Measurements from ENCODE around the gene PGM5. TPM values are rescaled to one million over a fixed set of nuclear protein-coding genes. Genes with fewer than 3 reads are reported as not detected.
"Not testable (repeated sequence)": the region's sequence is repeated elsewhere in the genome, so short reads cannot be mapped to it uniquely, and the experiment has no call there.

PGM5 gene
- total and polyA plus RNA-seq, 4 donors, result 33.7 to 124 (median 79.0) TPM

DNA sequence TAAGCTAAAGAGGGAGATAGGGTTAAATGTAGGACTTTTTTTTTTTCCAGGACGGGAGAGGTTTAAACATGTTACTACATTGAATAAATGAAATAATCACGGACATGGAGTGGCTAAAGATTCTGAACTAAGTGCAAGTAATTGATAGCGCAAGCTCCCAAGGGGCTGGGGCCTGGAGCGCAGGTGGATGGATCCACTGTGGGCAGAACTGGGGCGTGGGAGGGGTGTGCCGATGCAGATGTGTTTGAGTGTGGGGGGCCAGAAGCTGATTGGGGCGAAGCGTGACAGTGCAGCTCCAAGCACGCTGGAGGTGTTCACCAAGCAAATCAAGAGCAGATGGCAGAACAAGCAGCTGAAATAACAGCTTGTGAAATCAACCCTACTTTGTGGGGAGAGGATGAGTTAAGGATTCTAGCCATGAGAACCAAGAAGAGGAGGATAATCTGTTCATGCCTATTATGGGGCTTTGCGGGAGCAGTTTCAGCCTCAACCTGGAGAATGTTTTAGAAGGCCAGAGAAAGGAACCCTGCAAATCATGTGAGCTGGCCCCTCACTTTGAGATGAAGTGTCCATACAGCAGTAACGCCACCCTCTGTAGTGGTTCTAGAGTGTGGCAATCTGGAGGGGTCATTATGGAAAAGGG lies 25.8 kb upstream of the PGM5 start:
- intact Hi-C loops (cut with DNase I); H3K27me3 ChIP-seq (ENCODE audit: control insufficient read depth in 1 of 2, insufficient read depth in 2 of 2, low read length in 1 of 2); H3K4me1 ChIP-seq (ENCODE audit: control insufficient read depth in 1 of 2, insufficient read depth in 2 of 2, low read length in 2 of 2); H3K27ac ChIP-seq (ENCODE audit: low read depth in 1 of 2, low read length in 2 of 2); ATAC-seq (ENCODE audit: low FRiP score); H3K9me3 ChIP-seq (ENCODE audit: control insufficient read depth, low read length); DNase-seq; H3K36me3 ChIP-seq (ENCODE audit: control insufficient read depth in 1 of 2, insufficient read depth in 2 of 2, low read length in 1 of 2); H3K4me3 ChIP-seq (ENCODE audit: low read length in 2 of 2): not testable (repeated sequence)
- WGBS, 2 donors, result 76 to 83% methylated on average over 7 to 8 of the region's 11 CpGs

DNA sequence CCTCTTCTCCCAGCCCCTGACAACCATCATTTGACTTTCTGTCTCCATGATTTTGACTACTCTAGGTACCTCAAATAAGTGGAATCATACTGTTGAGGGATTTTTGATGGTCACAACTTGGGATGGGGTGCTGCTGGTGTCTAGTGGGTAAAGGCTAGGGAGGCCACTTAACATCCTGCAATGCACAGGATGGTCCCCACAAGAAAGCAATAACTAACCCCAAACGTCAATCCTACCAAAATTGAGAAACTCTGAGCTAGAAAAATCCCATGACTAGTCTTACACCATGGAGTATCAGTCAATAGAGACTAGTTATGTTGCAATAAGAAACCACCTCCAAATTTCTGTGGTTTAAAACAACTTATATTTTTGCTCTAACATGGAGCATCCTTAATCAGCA lies 24.3 kb upstream of the PGM5 start:
- WGBS, 2 donors, result 70 to 100% methylated on average over 1 of the region's 1 CpG
- H3K9me3 ChIP-seq (ENCODE audit: control insufficient read depth, low read length); intact Hi-C loops (cut with DNase I); H3K4me1 ChIP-seq (ENCODE audit: control insufficient read depth in 1 of 2, insufficient read depth in 2 of 2, low read length in 2 of 2); H3K27me3 ChIP-seq (ENCODE audit: control insufficient read depth in 1 of 2, insufficient read depth in 2 of 2, low read length in 1 of 2); H3K27ac ChIP-seq (ENCODE audit: low read depth in 1 of 2, low read length in 2 of 2); ATAC-seq (ENCODE audit: low FRiP score); H3K36me3 ChIP-seq (ENCODE audit: control insufficient read depth in 1 of 2, insufficient read depth in 2 of 2, low read length in 1 of 2); DNase-seq; H3K4me3 ChIP-seq (ENCODE audit: low read length in 2 of 2): not testable (repeated sequence)

DNA sequence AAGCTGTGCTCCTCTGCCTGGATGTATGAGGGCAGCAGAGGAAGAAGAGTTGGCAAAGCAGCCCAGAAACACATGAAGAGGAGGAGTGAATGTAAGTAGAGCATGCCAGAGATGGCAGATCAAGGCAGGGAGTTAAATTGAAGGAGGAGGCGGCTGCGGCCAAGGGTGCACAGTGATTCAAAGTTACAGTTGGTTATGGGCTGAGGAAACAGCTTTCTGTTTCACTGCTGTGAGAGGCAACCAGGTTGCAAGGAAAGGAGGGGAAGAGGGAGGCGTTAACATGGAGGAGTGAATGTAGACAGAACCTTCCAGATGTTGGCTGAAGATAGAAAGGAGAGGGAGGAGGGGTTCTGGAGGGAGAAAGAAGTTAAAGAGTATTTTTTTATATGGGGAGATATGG lies 20.5 kb upstream of the PGM5 start:
- intact Hi-C loops (cut with DNase I); H3K4me3 ChIP-seq (ENCODE audit: low read length in 2 of 2); H3K4me1 ChIP-seq (ENCODE audit: control insufficient read depth in 1 of 2, insufficient read depth in 2 of 2, low read length in 2 of 2); ATAC-seq (ENCODE audit: low FRiP score); H3K36me3 ChIP-seq (ENCODE audit: control insufficient read depth in 1 of 2, insufficient read depth in 2 of 2, low read length in 1 of 2); H3K9me3 ChIP-seq (ENCODE audit: control insufficient read depth, low read length); H3K27me3 ChIP-seq (ENCODE audit: control insufficient read depth in 1 of 2, insufficient read depth in 2 of 2, low read length in 1 of 2); H3K27ac ChIP-seq (ENCODE audit: low read depth in 1 of 2, low read length in 2 of 2); DNase-seq: not testable (repeated sequence)
- 69 to 90% methylated on average over 2 of the region's 3 CpGs for WGBS, 2 donors

DNA sequence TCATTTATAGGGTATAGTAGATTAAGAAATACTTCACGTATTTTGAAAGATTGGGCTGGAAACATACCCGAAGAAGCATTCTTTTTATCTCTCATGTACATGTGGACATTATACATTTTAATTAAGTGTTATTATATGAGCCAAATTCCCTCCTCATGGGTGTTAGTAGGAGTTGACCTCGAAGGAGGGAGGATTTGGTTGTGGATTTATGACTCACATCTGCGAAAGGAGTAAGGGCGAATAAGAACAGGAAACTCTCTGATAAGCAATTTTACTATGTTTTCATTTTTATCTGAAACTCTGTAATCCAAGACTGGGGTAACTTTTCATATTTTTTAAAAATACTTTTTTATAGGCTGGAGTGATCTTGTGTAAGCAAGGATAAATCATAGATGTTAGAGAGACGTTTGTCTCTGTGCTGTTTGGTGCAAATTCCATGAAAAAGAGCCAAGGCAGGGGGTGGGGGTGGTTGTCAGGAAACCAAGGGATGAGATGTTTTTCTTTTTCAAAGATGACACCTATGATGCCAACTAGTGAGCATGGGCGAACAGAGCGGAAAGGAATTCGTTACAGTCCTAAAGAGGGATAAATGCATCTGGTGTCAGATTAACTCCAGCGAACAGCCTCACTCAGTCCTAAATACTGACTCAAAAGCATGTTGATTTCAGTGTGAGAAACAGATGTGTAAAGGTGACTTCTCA lies 19.6 kb upstream of the PGM5 start:
- H3K27ac ChIP-seq (ENCODE audit: low read depth in 1 of 2, low read length in 2 of 2); intact Hi-C loops (cut with DNase I); H3K27me3 ChIP-seq (ENCODE audit: control insufficient read depth in 1 of 2, insufficient read depth in 2 of 2, low read length in 1 of 2); H3K4me1 ChIP-seq (ENCODE audit: control insufficient read depth in 1 of 2, insufficient read depth in 2 of 2, low read length in 2 of 2); H3K36me3 ChIP-seq (ENCODE audit: control insufficient read depth in 1 of 2, insufficient read depth in 2 of 2, low read length in 1 of 2); H3K9me3 ChIP-seq (ENCODE audit: control insufficient read depth, low read length); H3K4me3 ChIP-seq (ENCODE audit: low read length in 2 of 2); DNase-seq: not testable (repeated sequence)
- peak; percentile 58 for ATAC-seq (ENCODE audit: low FRiP score)
- 58 to 60% methylated on average over 4 to 5 of the region's 10 CpGs for WGBS, 2 donors

GRCh38 chr9:68338000-68338399 lies 18.4 kb upstream of the PGM5 start:
- H3K27me3 ChIP-seq (ENCODE audit: control insufficient read depth in 1 of 2, insufficient read depth in 2 of 2, low read length in 1 of 2); H3K27ac ChIP-seq (ENCODE audit: low read depth in 1 of 2, low read length in 2 of 2); DNase-seq; H3K36me3 ChIP-seq (ENCODE audit: control insufficient read depth in 1 of 2, insufficient read depth in 2 of 2, low read length in 1 of 2); H3K4me3 ChIP-seq (ENCODE audit: low read length in 2 of 2); H3K9me3 ChIP-seq (ENCODE audit: control insufficient read depth, low read length); ATAC-seq (ENCODE audit: low FRiP score); H3K4me1 ChIP-seq (ENCODE audit: control insufficient read depth in 1 of 2, insufficient read depth in 2 of 2, low read length in 2 of 2); intact Hi-C loops (cut with DNase I): not testable (repeated sequence)
- 86 to 90% methylated on average over 7 of the region's 7 CpGs for WGBS, 2 donors

- intact Hi-C loops (cut with DNase I), result not testable (repeated sequence)
- WGBS, 2 donors, result 10 to 12% methylated on average over 3 to 4 of the region's 10 CpGs
Measured at GRCh38 chr9:68342265-68343025, 14.0 kb upstream of the PGM5 start.

GRCh38 chr9:68343242-68343641 lies 13.2 kb upstream of the PGM5 start:
- intact Hi-C loops (cut with DNase I); ATAC-seq (ENCODE audit: low FRiP score); H3K4me1 ChIP-seq (ENCODE audit: control insufficient read depth in 1 of 2, insufficient read depth in 2 of 2, low read length in 2 of 2); H3K27me3 ChIP-seq (ENCODE audit: control insufficient read depth in 1 of 2, insufficient read depth in 2 of 2, low read length in 1 of 2); DNase-seq; H3K36me3 ChIP-seq (ENCODE audit: control insufficient read depth in 1 of 2, insufficient read depth in 2 of 2, low read length in 1 of 2); H3K27ac ChIP-seq (ENCODE audit: low read depth in 1 of 2, low read length in 2 of 2); H3K9me3 ChIP-seq (ENCODE audit: control insufficient read depth, low read length); H3K4me3 ChIP-seq (ENCODE audit: low read length in 2 of 2): not testable (repeated sequence)
- 82 to 85% methylated on average over 3 of the region's 4 CpGs for WGBS, 2 donors

More at GRCh38 chr9:68342265-68343025, 14.0 kb upstream of the PGM5 start:
- peak; percentile 94 for ATAC-seq (ENCODE audit: low FRiP score)
- not testable (repeated sequence) for DNase-seq; H3K27me3 ChIP-seq (ENCODE audit: control insufficient read depth in 1 of 2, insufficient read depth in 2 of 2, low read length in 1 of 2); H3K4me1 ChIP-seq (ENCODE audit: control insufficient read depth in 1 of 2, insufficient read depth in 2 of 2, low read length in 2 of 2); H3K9me3 ChIP-seq (ENCODE audit: control insufficient read depth, low read length); H3K4me3 ChIP-seq (ENCODE audit: low read length in 2 of 2); H3K27ac ChIP-seq (ENCODE audit: low read depth in 1 of 2, low read length in 2 of 2); H3K36me3 ChIP-seq (ENCODE audit: control insufficient read depth in 1 of 2, insufficient read depth in 2 of 2, low read length in 1 of 2)

- DNase-seq; H3K9me3 ChIP-seq (ENCODE audit: control insufficient read depth, low read length); H3K27me3 ChIP-seq (ENCODE audit: control insufficient read depth in 1 of 2, insufficient read depth in 2 of 2, low read length in 1 of 2); H3K36me3 ChIP-seq (ENCODE audit: control insufficient read depth in 1 of 2, insufficient read depth in 2 of 2, low read length in 1 of 2); intact Hi-C loops (cut with DNase I); H3K4me1 ChIP-seq (ENCODE audit: control insufficient read depth in 1 of 2, insufficient read depth in 2 of 2, low read length in 2 of 2); H3K4me3 ChIP-seq (ENCODE audit: low read length in 2 of 2); H3K27ac ChIP-seq (ENCODE audit: low read depth in 1 of 2, low read length in 2 of 2): not testable (repeated sequence)
- peak; percentile 45 for ATAC-seq (ENCODE audit: low FRiP score)
- 69 to 79% methylated on average over 3 of the region's 4 CpGs for WGBS, 2 donors
Measured at GRCh38 chr9:68343992-68344391, 12.4 kb upstream of the PGM5 start.
